HUES48 (cell line): ENCODE data around the gene NLRP14.

Experiments used
- H3K27ac ChIP-seq: one replicate; pipeline ENCODE4 v1.7.0; 2013; ENCODE audit warnings: low read depth, low read length, inconsistent platforms
- H3K27me3 ChIP-seq: 2 replicates; pipeline ENCODE4 v1.6.1; 2013; ENCODE audit warnings: mild to moderate bottlenecking, low read length; ENCODE audit not compliant: control insufficient read depth, insufficient read depth
- H3K36me3 ChIP-seq: 2 replicates; pipeline ENCODE4 v1.6.1; 2013; ENCODE audit warnings: low read length; ENCODE audit not compliant: control insufficient read depth, insufficient read depth
- H3K4me1 ChIP-seq: 2 replicates; pipeline ENCODE4 v1.6.1; 2013; ENCODE audit warnings: mild to moderate bottlenecking, low read length; ENCODE audit not compliant: control insufficient read depth, insufficient read depth
- H3K4me3 ChIP-seq: 2 replicates; pipeline ENCODE4 v1.5.1; 2013; ENCODE audit warnings: mild to moderate bottlenecking, low read depth, low read length
- H3K9ac ChIP-seq: 2 replicates; pipeline ENCODE4 v1.6.1; 2013; ENCODE audit warnings: mild to moderate bottlenecking, low read depth, low read length, moderate library complexity
- H3K9me3 ChIP-seq: 2 replicates; pipeline ENCODE4 v1.6.1; 2013; ENCODE audit warnings: low read length; ENCODE audit not compliant: control insufficient read depth, insufficient read depth

NLRP14 gene

DNA sequence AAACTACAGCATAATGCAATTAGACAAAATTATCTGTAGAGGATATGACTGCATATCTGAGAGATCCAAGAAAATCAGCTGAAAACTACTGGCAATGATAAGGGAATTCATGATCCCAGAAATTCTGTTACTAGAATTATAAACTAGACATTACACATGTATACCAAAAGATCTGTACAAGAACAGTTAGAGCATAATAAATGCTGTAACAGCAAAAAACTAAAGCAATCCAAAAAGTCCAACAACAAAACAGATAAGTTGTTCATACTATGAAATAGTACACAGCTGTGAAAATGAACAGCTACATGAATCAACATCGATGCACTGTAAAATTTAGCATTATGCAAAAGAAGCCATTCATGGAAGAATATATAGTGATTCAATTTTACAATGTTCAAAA, 6.2 kb upstream of the NLRP14 start:
- no peak overlapping the region for H3K9ac ChIP-seq
- no peak overlapping the region for H3K27ac ChIP-seq
- no peaks in the 10 kb centered on the region for H3K27me3 ChIP-seq
- H3K9me3 ChIP-seq = no peaks in the 10 kb centered on the region
- H3K4me1 ChIP-seq = no peaks in the 10 kb centered on the region
- no peak overlapping the region for H3K4me3 ChIP-seq
- H3K36me3 ChIP-seq = no peaks in the 10 kb centered on the region

- peaks cover 5% of the 10 kb centered on the region for H3K27me3 ChIP-seq
- H3K9ac ChIP-seq = no peak overlapping the region
- no peak overlapping the region for H3K4me3 ChIP-seq
- H3K36me3 ChIP-seq = no peaks in the 10 kb centered on the region
- H3K4me1 ChIP-seq = peaks cover 5% of the 10 kb centered on the region; the same call in 1 of the 2 replicates
- no peak overlapping the region for H3K27ac ChIP-seq
- H3K9me3 ChIP-seq = no peaks in the 10 kb centered on the region
Observed at GRCh38 chr11:7016011-7016410, 4.3 kb upstream of the NLRP14 start.

DNA sequence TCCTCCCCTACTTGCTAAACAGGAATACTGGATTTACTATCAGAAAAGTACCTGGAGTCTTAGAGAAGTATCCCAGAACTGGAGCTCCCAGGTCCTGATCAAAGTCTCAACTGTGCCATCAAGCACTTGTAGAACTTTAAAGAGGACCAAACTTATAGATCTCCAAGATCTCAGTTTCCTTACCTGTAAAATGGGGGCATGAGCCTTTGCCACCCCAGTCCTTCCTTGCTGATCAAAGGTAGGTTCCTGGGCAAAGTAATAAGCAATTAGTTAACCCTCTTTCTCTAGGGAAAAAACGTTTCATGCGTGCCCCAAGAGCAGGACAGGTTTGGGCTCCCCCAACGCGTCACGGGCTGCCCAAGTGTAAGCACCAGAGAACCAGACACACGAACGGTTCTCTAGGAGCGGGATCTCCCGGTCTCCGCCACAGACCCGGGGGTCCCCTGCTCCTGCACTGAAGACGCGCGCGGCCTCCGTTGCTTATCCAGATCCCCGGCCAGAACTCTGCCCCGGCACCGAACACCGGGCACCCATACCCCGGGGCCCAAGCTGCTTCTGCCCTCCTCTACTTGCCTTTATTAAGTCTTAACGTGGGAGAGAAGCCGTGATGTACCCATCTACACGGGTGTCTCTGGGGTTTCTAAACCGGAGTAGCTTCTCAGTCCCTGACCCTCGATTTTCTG, 638 bp upstream of the NLRP14 start:
- Histone ChIP-seq H3K27me3 (peaks cover 8% of the 10 kb centered on the region), H3K4me3 (peak overlapping the region; percentile 83), H3K9me3 (no peaks in the 10 kb centered on the region), H3K9ac (peak overlapping the region; percentile 47), H3K4me1 (peaks cover 5% of the 10 kb centered on the region; the same call in 1 of the 2 replicates), H3K27ac (no peak overlapping the region), H3K36me3 (no peaks in the 10 kb centered on the region)

DNA sequence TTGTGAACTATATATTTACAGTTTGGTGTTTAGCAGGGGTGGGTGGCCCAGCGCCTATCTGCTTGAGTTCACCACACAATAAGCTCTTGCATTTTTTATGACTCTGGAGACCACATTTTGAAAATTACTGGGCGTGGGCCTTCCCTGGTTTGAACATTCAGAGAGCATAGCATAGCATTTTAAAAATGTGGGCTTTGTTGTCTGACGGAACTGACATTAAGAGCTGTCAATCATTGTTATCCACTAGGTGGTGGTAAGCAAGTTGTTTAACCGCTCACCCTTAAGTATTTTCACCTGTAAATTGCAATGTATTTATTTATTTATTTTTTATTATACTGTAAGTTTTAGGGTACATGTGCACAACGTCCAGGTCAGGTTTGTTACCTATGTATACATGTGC, 1.0 kb downstream of the NLRP14 start:
- Histone ChIP-seq H3K27ac (no peak overlapping the region), H3K27me3 (peaks cover 8% of the 10 kb centered on the region), H3K4me1 (peaks cover 5% of the 10 kb centered on the region; the same call in 1 of the 2 replicates), H3K4me3 (0 out of 2 replicates have a peak overlapping the region, but pooled peaks have one; percentile 83), H3K9me3 (no peaks in the 10 kb centered on the region), H3K36me3 (no peaks in the 10 kb centered on the region), H3K9ac (no peak overlapping the region)

DNA sequence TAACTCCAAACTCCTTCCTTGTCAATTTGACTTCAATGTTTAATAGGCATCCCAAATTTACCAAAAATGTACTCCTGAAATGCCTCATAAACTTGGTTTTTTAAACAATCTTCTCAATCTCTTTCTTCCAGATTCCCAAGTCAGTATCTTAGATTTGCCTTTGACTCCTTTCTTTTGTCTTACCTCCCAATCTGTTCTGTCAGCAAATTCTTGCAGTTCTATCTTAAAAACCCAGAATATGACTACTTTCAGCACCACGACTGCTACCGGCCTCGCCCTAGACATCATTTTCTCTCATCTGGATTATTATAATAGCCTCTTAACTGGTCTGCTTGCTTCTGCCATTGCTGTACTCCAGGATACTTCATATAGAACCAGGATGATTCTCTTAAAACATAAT, 7.9 kb downstream of the NLRP14 start:
- H3K27ac ChIP-seq = no peak overlapping the region
- H3K36me3 ChIP-seq = no peaks in the 10 kb centered on the region
- no peaks in the 10 kb centered on the region for H3K9me3 ChIP-seq
- H3K4me1 ChIP-seq = no peaks in the 10 kb centered on the region
- no peak overlapping the region for H3K9ac ChIP-seq
- no peak overlapping the region for H3K4me3 ChIP-seq
- no peaks in the 10 kb centered on the region; the same call in 1 of the 2 replicates for H3K27me3 ChIP-seq

DNA sequence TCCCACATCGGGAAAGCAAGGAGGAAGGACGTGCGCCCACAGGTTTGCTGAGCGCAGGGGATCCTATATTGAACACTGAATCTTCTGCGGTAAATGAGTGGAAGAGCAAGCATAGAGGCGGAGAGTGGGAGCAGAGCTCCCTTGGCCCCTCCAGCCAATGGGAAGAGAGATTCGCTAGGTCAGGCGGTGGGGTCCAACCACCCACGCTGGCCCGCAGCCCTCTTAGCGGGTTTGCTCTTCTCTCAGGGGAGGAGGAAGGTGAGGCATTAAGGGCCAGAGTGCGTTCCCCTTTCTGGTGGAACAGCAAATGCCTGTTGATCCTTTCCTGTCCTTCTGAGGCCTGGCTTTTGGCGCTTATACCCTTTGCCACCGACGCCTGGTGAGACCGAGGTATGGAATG, 10.6 kb downstream of the NLRP14 start:
- Histone ChIP-seq H3K36me3 (no peaks in the 10 kb centered on the region), H3K27me3 (no peaks in the 10 kb centered on the region; the same call in 1 of the 2 replicates), H3K4me1 (no peaks in the 10 kb centered on the region), H3K9me3 (no peaks in the 10 kb centered on the region), H3K4me3 (no peak overlapping the region), H3K9ac (no peak overlapping the region), H3K27ac (no peak overlapping the region)

- Histone ChIP-seq H3K9ac (no peak overlapping the region), H3K4me3 (no peak overlapping the region), H3K36me3 (no peaks in the 10 kb centered on the region)
Observed at GRCh38 chr11:7031471-7031871, 11.2 kb downstream of the NLRP14 start.

GRCh38 chr11:7032692-7033091, 12.4 kb downstream of the NLRP14 start:
- Histone ChIP-seq H3K9ac (no peak overlapping the region), H3K4me3 (no peak overlapping the region), H3K4me1 (no peaks in the 10 kb centered on the region), H3K36me3 (no peaks in the 10 kb centered on the region), H3K9me3 (no peaks in the 10 kb centered on the region), H3K27ac (no peak overlapping the region), H3K27me3 (no peaks in the 10 kb centered on the region; the same call in 1 of the 2 replicates)

More at GRCh38 chr11:7031471-7031871, 11.2 kb downstream of the NLRP14 start:
- Histone ChIP-seq H3K4me1 (no peaks in the 10 kb centered on the region), H3K9me3 (no peaks in the 10 kb centered on the region), H3K27me3 (no peaks in the 10 kb centered on the region; the same call in 1 of the 2 replicates), H3K27ac (no peak overlapping the region)

DNA sequence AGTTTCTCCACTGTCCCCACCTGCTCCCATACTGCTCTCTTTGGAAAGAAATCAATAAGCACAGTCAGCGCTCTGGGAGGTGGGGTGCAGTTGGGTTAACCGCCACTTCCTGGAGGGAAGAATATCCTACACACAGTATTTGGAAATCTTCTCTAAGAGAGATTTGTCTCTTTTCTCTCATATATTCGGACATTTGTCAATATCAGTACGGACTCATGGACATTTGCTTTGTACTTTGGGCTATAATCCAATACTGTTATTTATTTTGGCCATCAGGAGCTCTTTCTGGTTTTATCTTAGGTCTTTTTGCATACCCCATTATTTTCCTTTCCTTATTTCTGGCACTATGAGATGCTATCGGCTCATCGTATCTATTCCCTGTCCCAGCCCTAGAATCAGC, 13.7 kb downstream of the NLRP14 start:
- Histone ChIP-seq H3K27ac (no peak overlapping the region), H3K4me3 (no peak overlapping the region), H3K9me3 (no peaks in the 10 kb centered on the region), H3K36me3 (no peaks in the 10 kb centered on the region), H3K9ac (no peak overlapping the region), H3K27me3 (no peaks in the 10 kb centered on the region; the same call in 1 of the 2 replicates), H3K4me1 (no peaks in the 10 kb centered on the region)

GRCh38 chr11:7046474-7047175, 26.3 kb downstream of the NLRP14 start:
- H3K9me3 ChIP-seq = no peaks in the 10 kb centered on the region
- H3K4me3 ChIP-seq = no peak overlapping the region
- H3K4me1 ChIP-seq = no peaks in the 10 kb centered on the region
- no peaks in the 10 kb centered on the region for H3K27me3 ChIP-seq
- H3K36me3 ChIP-seq = no peaks in the 10 kb centered on the region
- H3K27ac ChIP-seq = no peak overlapping the region
- H3K9ac ChIP-seq = no peak overlapping the region

GRCh38 chr11:7050191-7050590, 29.9 kb downstream of the NLRP14 start:
- Histone ChIP-seq H3K9me3 (no peaks in the 10 kb centered on the region), H3K4me3 (no peak overlapping the region)

More at GRCh38 chr11:7050191-7050590, 29.9 kb downstream of the NLRP14 start:
- Histone ChIP-seq H3K36me3 (no peaks in the 10 kb centered on the region), H3K27me3 (no peaks in the 10 kb centered on the region), H3K9ac (no peak overlapping the region), H3K27ac (no peak overlapping the region), H3K4me1 (no peaks in the 10 kb centered on the region)
